ENCODE results near the gene ZNF792. TPM values are rescaled to one million over a fixed set of nuclear protein-coding genes. Genes with fewer than 3 reads are reported as not detected.

ZNF792 gene
- total RNA-seq, result 10 to 100 TPM; 33.9 to 34.7 TPM
- polyA plus RNA-seq, result 10 to 100 TPM; 10.1 to 23.9 TPM

DNA sequence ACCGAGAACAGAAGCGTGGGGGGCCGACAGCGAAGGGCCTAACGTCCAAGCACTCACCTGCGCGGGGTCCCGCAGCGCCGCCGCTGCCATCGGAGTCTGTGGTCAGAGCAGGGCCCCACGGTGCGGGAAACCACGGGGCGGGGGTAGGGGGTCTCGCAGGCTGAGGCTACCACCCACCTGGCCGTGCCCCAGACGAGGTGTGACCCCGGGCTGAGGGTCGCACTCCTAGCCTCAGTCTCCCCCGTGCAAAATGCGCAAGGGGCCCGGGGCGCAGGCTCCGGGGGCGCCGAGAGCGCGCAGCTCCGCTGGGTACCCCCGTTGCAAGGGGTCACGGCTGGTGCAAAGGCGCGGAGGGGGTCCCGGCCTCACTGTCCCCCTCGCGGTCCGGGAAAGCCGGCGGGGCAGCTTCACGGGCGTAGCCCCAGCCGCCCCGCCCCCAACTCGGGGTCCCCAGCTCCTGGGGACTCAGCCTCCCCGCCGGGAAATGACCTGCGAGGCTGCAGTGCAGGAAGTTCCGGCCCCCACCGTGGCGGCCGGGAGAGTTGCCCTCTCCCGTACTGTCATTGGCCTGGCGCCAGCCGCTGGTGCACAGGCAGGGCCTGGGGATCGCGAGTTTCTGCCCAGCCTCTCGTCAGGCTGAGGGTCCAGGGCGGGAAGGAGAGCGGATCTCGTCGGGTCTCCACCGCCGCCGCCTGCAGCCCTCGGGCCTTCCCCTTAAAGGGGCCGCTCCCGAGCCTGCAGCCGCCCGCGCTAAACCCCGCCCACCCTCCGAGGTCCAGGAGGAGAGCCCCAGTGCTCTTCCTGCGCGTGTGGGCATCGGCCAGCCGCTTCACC lies at the start of gene ZNF792:
TSS of gene ZNF792 (minus strand) at position 657 of the 834 bp plus-strand sequence. CDS start at position 90, 567 bp downstream.
- intact Hi-C loops (cut with micrococcal nuclease), result loop anchor here (5.0 kb wide), 1 partner anchor 36 kb away; the partner anchor contains the start of gene ZNF30
- H3K4me3 Mint-ChIP-seq, result peak within 1 kb of the TSS; percentile 93 to 99 (median 97)
- peak; percentile 36 to 57 (median 39) for DNase-seq
- CTCF ChIA-PET (ENCODE audit: partially characterized antibody), result interaction anchor here (0.8 to 4.0 kb wide), 5 partner anchors 9 to 49 kb away, joined by 3 to 24 read pairs (median 3); no protein-coding TSS in a partner anchor
- H3K4me1 ChIP-seq (ENCODE audit: insufficient read depth, low read length), result peaks cover 18% of the 10 kb centered on the region
- H3K27me3 ChIP-seq (ENCODE audit: insufficient read depth, low read length), result no peaks in the 10 kb centered on the region
- H3K4me1 Mint-ChIP-seq, result peaks cover 18 to 28% (median 24%) of the 10 kb centered on the region in 4 donors
- POLR2A ChIA-PET (ENCODE audit: partially characterized antibody), result interaction anchor here (0.5 to 3.4 kb wide), 15 partner anchors 9 to 305 kb away, joined by 3 to 34 read pairs (median 4); partner anchors contain the start of genes GRAMD1A, SCGB2B2, USF2 and ZNF30
- H3K36me3 ChIP-seq (ENCODE audit: insufficient read depth, low read length), result peaks cover 34% of the 10 kb centered on the region
- peak within 1 kb of the TSS; percentile 49 for H3K27ac ChIP-seq (ENCODE audit: low read depth, low read length)
- H3K9me3 ChIP-seq (ENCODE audit: control insufficient read depth in 1 of 2, low read length in 2 of 2), result peaks cover 32 to 37% of the 10 kb centered on the region in 2 donors
- peaks cover 52 to 58% of the 10 kb centered on the region in 2 donors for H3K36me3 Mint-ChIP-seq
- H3K4me3 ChIP-seq (ENCODE audit: low read length in 2 of 2), result peak within 1 kb of the TSS; percentile 62 to 80
- H3K27me3 Mint-ChIP-seq, result no peaks in the 10 kb centered on the region
- peaks cover 4 to 74% (median 62%) of the 10 kb centered on the region in 8 donors for H3K9me3 Mint-ChIP-seq
- peak within 1 kb of the TSS; percentile 88 to 97 (median 93) for H3K27ac Mint-ChIP-seq

DNA sequence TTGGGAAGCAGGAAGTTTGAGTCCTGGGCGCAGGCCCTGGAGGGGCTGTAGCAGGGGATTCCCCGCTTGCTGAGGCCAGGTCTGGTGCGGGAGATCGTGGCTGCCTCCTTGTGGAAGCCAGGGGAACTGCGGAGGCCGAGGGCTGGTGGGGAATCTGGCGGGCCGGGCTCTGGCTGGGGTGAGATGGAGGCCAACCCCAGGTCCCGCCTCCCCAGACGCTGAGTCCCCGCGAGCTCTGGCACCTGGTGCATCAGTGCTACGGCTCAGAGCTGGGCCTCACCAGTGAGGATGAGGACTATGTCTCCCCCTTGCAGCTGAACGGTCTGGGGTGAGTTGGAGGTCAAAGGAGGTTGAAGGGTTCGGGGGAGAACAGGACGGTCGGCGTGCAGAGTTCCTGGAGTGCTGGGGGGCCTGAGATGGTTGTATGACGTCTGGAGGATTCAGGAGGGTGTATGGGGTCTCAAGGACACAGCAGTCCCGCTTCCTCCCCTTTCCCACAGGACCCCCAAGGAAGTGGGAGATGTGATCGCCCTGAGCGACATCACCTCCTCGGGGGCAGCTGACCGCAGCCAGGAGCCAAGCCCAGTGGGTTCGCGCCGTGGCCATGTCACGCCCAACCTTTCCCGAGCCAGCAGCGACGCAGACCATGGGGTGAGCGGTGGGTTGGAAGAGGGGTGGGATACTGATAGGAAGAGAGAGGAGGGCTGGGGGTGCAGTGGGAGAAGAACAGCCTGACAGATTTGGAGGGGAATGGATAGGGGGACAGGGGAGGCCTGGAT lies 49.2 kb upstream of the ZNF792 start:
- Mint-ChIP-seq H3K36me3 (peaks cover 37 to 61% of the 10 kb centered on the region in 2 donors), H3K27ac (peak overlapping the region; percentile 89 to 98 (median 96)), H3K9me3 (peaks cover 0 to 2% (median 0%) of the 10 kb centered on the region in 8 donors), H3K4me1 (peaks cover 47 to 73% (median 58%) of the 10 kb centered on the region in 4 donors), H3K27me3 (no peaks in the 10 kb centered on the region), H3K4me3 (peak overlapping the region; percentile 66 to 91 (median 85))
- peaks cover 76% of the 10 kb centered on the region for H3K4me1 ChIP-seq (ENCODE audit: insufficient read depth, low read length)
- no peaks in the 10 kb centered on the region for H3K27me3 ChIP-seq (ENCODE audit: insufficient read depth, low read length)
- peak overlapping the region in 1 of 2 donors; percentile 51 for H3K4me3 ChIP-seq (ENCODE audit: low read length in 2 of 2)
- peak; percentile 77 to 87 (median 79) for DNase-seq
- H3K36me3 ChIP-seq (ENCODE audit: insufficient read depth, low read length), result peaks cover 39% of the 10 kb centered on the region
- ChIA-PET POLR2A (ENCODE audit: partially characterized antibody) (interaction anchor here (0.9 to 13.7 kb wide), 13 partner anchors 13 to 336 kb away, joined by 3 to 282 read pairs (median 15); partner anchors contain the start of genes GRAMD1A, SCGB2B2, SCN1B and ZNF30), CTCF (ENCODE audit: partially characterized antibody) (interaction anchor here (0.6 to 6.2 kb wide), 20 partner anchors 12 to 351 kb away, joined by 3 to 124 read pairs (median 4); partner anchors contain the start of genes GRAMD1A, ZNF30 and ZNF792)
- peak overlapping the region; percentile 64 for H3K27ac ChIP-seq (ENCODE audit: low read depth, low read length)
- intact Hi-C loops (cut with micrococcal nuclease), result loop anchor here (1.0 to 5.0 kb wide), 3 partner anchors 40 to 281 kb away; partner anchors contain the start of gene ZNF181
- no peaks in the 10 kb centered on the region for H3K9me3 ChIP-seq (ENCODE audit: control insufficient read depth in 1 of 2, low read length in 2 of 2)

DNA sequence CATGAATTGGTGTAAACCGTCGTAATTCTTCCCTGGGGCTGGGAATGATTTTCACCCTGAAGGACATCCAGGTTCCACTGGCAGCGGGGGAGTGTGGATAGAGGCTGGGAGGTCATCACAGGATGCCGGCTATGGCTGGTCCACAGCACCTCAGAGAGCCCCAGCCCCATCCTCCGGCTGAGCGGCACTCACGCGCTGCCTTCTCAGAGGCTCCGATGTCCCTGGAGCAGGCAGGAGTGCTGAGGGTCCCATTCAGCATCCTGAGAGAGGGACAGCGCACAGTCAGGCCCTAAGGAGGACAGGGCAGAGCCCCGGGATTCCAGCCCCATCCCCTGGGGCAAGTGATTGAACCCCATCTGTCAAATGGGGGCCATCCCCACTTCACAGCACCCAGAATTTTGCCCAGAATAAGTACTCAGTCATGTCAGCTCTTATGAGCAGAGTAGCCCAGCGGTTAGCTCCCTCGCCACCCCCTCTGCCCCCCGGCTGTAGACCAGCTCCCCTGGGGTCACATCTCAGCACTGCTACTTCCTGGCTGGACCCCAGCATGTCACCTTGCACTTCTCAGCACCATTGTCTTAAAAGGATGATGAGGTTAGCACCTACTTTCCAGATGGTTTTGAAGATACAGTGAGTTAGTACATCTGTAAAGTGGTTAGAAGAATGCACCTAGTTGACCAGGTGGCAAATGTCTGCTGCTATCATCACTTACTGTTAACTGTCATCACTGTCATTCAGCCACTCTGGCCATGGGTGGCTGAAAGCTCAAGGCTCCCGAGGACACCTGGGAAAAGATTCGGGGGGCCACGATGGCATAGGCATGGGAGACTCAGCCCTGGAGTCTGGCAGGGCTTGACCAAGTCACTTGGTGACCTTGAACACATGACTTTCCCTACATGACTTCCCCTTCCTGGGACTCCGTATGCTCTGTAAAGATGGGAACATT lies 48.0 kb upstream of the ZNF792 start:
- no peak overlapping the region for H3K4me3 ChIP-seq (ENCODE audit: low read length in 2 of 2)
- no peaks in the 10 kb centered on the region for H3K9me3 ChIP-seq (ENCODE audit: control insufficient read depth in 1 of 2, low read length in 2 of 2)
- Mint-ChIP-seq H3K27me3 (no peaks in the 10 kb centered on the region), H3K4me3 (peak overlapping the region in 5 of 8 donors; percentile 63 to 82 (median 74)), H3K36me3 (peaks cover 27 to 54% of the 10 kb centered on the region in 2 donors), H3K27ac (peak overlapping the region; percentile 89 to 98 (median 96)), H3K4me1 (peaks cover 42 to 70% (median 56%) of the 10 kb centered on the region in 4 donors), H3K9me3 (peaks cover 0 to 2% (median 0%) of the 10 kb centered on the region in 8 donors)
- no peaks in the 10 kb centered on the region for H3K27me3 ChIP-seq (ENCODE audit: insufficient read depth, low read length)
- POLR2A ChIA-PET (ENCODE audit: partially characterized antibody), result interaction anchor here (0.9 to 13.7 kb wide), 8 partner anchors 12 to 174 kb away, joined by 3 to 282 read pairs (median 4); partner anchors contain the start of gene GRAMD1A
- intact Hi-C loops (cut with micrococcal nuclease), result loop anchor here (2.0 to 5.0 kb wide), 2 partner anchors 173 to 280 kb away; partner anchors contain the start of gene ZNF181
- H3K4me1 ChIP-seq (ENCODE audit: insufficient read depth, low read length), result peaks cover 69% of the 10 kb centered on the region
- H3K27ac ChIP-seq (ENCODE audit: low read depth, low read length), result peak overlapping the region; percentile 64
- DNase-seq, result peak in 1 of 5 donors; percentile 58
- CTCF ChIA-PET (ENCODE audit: partially characterized antibody), result interaction anchor here (0.8 to 6.2 kb wide), 16 partner anchors 11 to 174 kb away, joined by 3 to 124 read pairs (median 4); partner anchors contain the start of genes GRAMD1A and ZNF792
- H3K36me3 ChIP-seq (ENCODE audit: insufficient read depth, low read length), result peaks cover 29% of the 10 kb centered on the region

DNA sequence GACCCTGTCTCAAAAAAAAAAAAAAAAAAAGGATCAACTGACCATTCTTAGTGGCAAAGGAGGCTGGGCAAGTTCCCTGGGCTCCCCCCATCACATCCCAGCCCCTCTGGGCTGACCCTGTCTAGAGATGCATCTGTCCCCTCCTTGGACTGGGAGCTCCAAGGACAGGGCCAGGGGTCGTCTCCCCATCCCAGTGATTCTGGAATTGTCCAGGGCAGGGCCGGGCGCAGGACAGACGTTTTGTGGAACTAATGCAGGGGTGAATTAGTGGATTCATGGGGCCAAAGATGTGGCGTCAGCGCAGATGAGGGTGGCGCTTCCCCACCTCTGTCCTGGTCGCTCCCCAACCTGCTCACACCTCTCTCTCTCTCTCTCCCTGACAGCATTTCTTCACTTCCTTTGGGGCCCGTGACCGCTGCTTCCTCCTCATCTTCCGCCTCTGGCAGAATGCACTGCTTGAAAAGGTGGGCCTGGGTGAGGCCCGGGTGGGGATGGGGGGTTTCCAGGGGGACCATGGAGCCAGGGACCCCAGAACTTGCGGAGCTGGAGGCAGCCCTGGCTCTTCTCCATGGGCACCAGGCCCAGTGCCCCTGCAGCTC lies 47.2 kb upstream of the ZNF792 start:
- DNase-seq, result peak in 3 of 5 donors; percentile 34 to 71 (median 38)
- Mint-ChIP-seq H3K27ac (peak overlapping the region; percentile 64 to 96 (median 89)), H3K4me1 (peaks cover 46 to 78% (median 63%) of the 10 kb centered on the region in 4 donors), H3K36me3 (peaks cover 26 to 62% of the 10 kb centered on the region in 2 donors), H3K27me3 (no peaks in the 10 kb centered on the region), H3K4me3 (peak overlapping the region in 7 of 8 donors; percentile 43 to 82 (median 55)), H3K9me3 (peaks cover 0 to 2% (median 0%) of the 10 kb centered on the region in 8 donors)
- ChIA-PET CTCF (ENCODE audit: partially characterized antibody) (interaction anchor here (0.6 to 6.2 kb wide), 7 partner anchors 10 to 104 kb away, joined by 3 to 124 read pairs (median 24); partner anchors contain the start of genes GRAMD1A and ZNF792), POLR2A (ENCODE audit: partially characterized antibody) (interaction anchor here (1.0 to 13.7 kb wide), 4 partner anchors 11 to 38 kb away, joined by 3 to 282 read pairs (median 39); partner anchors contain the start of gene GRAMD1A)
- H3K9me3 ChIP-seq (ENCODE audit: control insufficient read depth in 1 of 2, low read length in 2 of 2), result no peaks in the 10 kb centered on the region
- H3K4me3 ChIP-seq (ENCODE audit: low read length in 2 of 2), result no peak overlapping the region
- peak overlapping the region; percentile 64 for H3K27ac ChIP-seq (ENCODE audit: low read depth, low read length)
- intact Hi-C loops (cut with micrococcal nuclease), result loop anchor here (5.0 kb wide), 1 partner anchor 279 kb away; the partner anchor contains the start of gene ZNF181
- H3K27me3 ChIP-seq (ENCODE audit: insufficient read depth, low read length), result no peaks in the 10 kb centered on the region
- peaks cover 33% of the 10 kb centered on the region for H3K36me3 ChIP-seq (ENCODE audit: insufficient read depth, low read length)
- H3K4me1 ChIP-seq (ENCODE audit: insufficient read depth, low read length), result peaks cover 68% of the 10 kb centered on the region

DNA sequence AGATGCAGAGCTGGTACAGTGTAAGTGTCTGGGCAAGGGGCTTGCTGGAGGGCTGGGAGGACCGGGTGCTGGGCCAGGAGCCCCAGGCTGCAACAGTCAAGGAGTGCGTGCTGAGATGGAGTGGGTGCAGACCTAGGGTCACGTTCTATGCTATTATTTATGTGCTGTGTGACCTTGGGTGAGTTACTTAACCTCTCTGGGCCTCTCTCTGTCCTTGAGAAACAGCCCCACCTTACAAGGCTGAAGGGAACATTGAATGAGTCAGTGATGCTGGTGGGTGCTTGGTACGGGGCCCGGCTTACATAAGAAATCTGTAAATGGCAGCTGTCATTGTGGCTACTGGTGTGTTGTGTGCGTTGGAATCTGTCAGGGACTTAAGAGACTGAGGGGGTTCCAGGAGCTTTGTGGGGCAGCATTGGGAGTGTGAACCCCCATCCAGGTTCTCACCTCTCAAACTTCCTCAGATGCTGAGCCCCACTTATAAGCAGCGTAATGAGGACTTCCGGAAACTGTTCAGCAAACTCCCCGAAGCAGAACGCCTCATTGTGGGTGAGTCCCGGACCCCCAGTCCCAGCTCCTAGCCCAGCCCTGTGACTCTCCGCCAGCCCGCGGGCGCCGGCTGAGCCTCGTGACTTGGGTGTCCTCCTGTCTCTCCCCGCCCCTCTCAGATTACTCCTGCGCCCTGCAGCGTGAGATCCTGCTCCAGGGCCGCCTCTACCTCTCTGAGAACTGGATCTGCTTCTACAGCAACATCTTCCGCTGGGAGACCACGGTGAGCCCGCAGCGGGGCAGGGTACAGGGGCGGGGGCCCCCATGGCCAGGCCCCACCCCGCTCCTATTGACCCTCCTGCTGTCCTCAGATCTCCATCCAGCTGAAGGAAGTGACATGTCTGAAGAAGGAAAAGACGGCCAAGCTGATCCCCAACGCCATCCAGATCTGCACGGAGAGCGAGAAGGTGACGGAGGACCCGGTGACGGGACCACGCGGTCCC lies 45.7 kb upstream of the ZNF792 start:
- Histone ChIP-seq H3K9me3 (ENCODE audit: control insufficient read depth in 1 of 2, low read length in 2 of 2) (no peaks in the 10 kb centered on the region), H3K4me1 (ENCODE audit: insufficient read depth, low read length) (peaks cover 64% of the 10 kb centered on the region), H3K27ac (ENCODE audit: low read depth, low read length) (no peak overlapping the region), H3K4me3 (ENCODE audit: low read length in 2 of 2) (no peak overlapping the region), H3K36me3 (ENCODE audit: insufficient read depth, low read length) (peaks cover 33% of the 10 kb centered on the region), H3K27me3 (ENCODE audit: insufficient read depth, low read length) (no peaks in the 10 kb centered on the region)
- Mint-ChIP-seq H3K36me3 (peaks cover 15 to 54% of the 10 kb centered on the region in 2 donors), H3K9me3 (peaks cover 0 to 2% (median 0%) of the 10 kb centered on the region in 8 donors), H3K4me1 (peaks cover 41 to 78% (median 57%) of the 10 kb centered on the region in 4 donors), H3K4me3 (peak overlapping the region in 2 of 8 donors; percentile 28 to 45), H3K27me3 (no peaks in the 10 kb centered on the region), H3K27ac (peak overlapping the region in 5 of 7 donors; percentile 64 to 93 (median 79))
- ChIA-PET POLR2A (ENCODE audit: partially characterized antibody) (interaction anchor here (1.0 to 13.7 kb wide), 5 partner anchors 10 to 46 kb away, joined by 3 to 282 read pairs (median 3); partner anchors contain the start of genes GRAMD1A and ZNF792), CTCF (ENCODE audit: partially characterized antibody) (interaction anchor here (2.2 to 6.2 kb wide), 5 partner anchors 8 to 38 kb away, joined by 8 to 124 read pairs (median 21); partner anchors contain the start of gene GRAMD1A)
- intact Hi-C loops (cut with micrococcal nuclease), result loop anchor here (5.0 kb wide), 1 partner anchor 277 kb away; the partner anchor contains the start of gene ZNF181
- no peak for DNase-seq

Data from CD4-positive, alpha-beta memory T cell (primary cell).